GM19043 (cell line): Measurements from ENCODE around the gene NPY2R.

ENCODE experiments used
- ATAC-seq: cut with Tn5 transposase; IDR thresholded peaks from one replicate; pipeline ENCODE4 v1.9.1; 2021; ENCODE audit warnings: low read depth; ENCODE audit not compliant: unreplicated experiment

Gene NPY2R

DNA sequence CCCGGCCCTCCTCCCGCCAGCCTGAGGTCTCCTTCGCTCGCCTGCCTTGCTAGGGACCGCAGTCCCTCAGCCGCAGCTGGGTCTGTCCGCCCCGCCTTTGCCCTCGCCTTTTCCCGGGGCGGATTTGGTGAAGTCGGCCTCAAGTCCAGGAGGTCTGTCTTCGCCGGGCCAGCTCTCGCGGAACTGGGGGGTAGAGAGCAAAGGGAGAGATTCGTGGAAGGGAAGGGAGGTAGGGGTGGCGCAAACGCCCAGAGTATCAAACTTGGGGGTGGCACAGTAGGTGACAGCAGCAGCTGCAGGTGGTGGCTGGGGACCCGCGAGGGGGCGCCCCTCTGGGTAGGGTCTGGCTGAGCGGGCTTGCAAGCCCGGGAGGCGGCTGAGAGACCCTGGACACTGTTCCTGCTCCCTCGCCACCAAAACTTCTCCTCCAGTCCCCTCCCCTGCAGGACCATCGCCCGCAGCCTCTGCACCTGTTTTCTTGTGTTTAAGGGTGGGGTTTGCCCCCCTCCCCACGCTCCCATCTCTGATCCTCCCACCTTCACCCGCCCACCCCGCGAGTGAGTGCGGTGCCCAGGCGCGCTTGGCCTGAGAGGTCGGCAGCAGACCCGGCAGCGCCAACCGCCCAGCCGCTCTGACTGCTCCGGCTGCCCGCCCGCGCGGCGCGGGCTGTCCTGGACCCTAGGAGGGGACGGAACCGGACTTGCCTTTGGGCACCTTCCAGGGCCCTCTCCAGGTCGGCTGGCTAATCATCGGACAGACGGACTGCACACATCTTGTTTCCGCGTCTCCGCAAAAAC is at the start of gene NPY2R:
Gene NPY2R, plus strand, starts transcription at position 379 of the 797 bp plus-strand sequence. CDS start 5,304 bp downstream, outside the sequence.
- ATAC-seq = no peak

- ATAC-seq = no peak
Measured at GRCh38 chr4:155161357-155161756, 47.1 kb upstream of the NPY2R start.

DNA sequence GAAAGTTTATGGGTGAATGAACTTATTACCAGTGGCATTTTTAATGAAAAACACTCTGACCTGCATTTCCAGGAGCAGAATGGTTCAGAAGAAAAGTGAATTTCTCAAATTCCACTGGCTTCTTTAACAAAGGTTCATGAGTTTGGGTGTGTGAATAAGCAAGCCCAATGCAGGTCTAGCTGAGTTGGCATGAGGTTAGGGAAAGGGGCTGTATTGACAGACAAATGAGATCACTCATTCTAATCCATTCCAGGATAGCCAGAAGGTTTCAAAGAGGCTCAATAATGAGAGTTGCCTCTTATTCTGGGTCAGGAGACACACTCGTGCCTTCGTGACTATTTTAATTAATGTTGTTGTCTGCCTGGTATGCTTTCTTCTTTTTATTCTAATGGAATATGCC is 43.7 kb upstream of the NPY2R start:
- no peak for ATAC-seq

DNA sequence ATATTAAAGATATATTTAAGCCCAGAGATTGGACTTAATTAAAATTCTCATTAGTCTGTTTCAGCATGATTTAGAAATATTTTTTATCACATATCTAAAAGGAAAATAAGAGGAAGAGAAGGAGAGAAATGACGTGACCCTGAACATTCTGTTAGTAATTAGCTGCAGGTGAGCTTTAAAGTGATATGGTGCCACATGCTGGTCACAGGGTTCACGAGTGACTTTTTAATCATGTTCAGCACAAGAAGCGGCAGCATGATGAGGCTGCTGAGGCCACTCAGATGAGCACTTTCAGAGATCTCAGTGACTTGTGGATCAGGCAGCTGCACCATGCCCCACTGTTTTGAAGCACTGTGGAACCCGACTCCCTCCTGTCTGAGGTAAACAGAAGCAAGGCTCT is 37.9 kb upstream of the NPY2R start:
- ATAC-seq = no peak

- ATAC-seq = no peak
Measured at GRCh38 chr4:155173371-155173770, 35.1 kb upstream of the NPY2R start.

GRCh38 chr4:155174668-155175067 is 33.8 kb upstream of the NPY2R start:
- ATAC-seq = no peak

DNA sequence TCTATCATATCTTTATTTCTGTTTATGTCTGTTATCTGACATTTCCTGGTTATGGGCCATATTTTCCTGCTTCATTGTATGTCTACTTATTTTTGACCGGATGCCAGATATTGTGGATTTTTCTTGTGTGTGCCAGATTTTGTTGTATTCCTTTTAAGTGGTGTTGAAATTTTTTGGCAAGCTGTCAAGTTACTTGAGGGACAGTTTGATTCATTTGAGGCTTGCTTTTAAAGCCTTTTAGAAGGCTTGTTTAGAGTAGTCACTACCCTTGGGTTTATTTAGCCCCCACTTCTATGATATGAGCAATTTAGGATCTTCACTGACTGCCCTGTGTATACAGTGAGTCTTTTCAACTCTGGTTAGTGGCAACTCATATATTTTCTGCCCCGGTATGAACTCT is 29.2 kb upstream of the NPY2R start:
- no peak for ATAC-seq

- no peak for ATAC-seq
Measured at GRCh38 chr4:155186972-155187371, 21.5 kb upstream of the NPY2R start.

DNA sequence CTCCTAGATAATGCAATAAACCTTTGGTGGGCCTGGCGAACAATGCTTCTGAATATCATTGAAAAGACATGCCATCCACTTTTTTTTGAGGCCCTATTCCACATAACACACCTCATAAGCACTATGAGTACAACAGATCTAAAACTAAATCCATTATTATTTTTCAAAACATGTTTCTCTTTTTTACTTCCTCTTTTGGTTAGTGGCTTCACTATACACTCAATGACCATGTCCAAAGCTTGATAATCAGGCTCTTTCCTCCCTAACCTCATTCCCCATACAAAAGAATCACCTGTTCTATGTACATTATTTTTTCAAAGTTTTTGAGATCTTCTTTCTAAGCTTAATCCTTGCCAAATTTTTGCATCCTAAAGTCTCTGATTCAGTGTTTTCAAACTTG is 20.4 kb upstream of the NPY2R start:
- ATAC-seq = no peak

- no peak for ATAC-seq
Measured at GRCh38 chr4:155190099-155190498, 18.3 kb upstream of the NPY2R start.

GRCh38 chr4:155197757-155198156 is 10.7 kb upstream of the NPY2R start:
- ATAC-seq = no peak

DNA sequence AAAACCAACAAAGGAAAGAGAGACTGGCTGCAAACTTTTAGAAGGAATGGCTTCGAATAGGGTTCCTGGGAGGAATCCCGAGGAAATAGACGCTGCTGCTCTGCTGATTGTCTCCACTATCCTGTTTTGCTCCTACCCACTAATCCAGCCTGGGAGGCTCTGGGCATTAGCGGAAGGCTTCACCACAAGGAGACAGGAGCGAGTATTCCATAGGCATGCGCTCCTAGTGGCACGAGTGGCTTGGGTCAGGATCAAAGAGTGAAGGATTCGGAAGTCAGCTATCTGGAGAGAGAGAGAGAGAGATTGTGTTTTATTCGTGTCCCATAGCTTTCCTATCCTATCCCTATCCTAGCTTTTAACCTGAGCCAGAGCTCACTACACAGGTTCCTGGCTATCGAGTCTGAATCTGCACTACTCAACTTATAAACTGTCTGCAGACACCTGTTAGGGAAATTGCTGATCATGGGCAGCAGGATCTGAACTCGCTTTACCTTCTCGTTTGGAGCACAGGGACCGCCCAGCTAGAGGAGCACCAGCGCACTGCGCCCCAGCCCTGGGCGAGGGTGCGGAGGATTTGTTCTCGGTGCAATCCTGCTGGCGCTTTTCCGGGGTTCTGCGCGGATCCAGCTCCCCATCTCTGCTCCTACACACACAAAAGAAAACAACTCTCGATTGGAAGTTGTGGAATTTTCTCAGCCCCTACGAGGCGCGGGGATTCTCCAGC is 740 bp upstream of the NPY2R start:
- ATAC-seq = no peak

- ATAC-seq = no peak
Measured at GRCh38 chr4:155220025-155220424, 11.6 kb downstream of the NPY2R start.

DNA sequence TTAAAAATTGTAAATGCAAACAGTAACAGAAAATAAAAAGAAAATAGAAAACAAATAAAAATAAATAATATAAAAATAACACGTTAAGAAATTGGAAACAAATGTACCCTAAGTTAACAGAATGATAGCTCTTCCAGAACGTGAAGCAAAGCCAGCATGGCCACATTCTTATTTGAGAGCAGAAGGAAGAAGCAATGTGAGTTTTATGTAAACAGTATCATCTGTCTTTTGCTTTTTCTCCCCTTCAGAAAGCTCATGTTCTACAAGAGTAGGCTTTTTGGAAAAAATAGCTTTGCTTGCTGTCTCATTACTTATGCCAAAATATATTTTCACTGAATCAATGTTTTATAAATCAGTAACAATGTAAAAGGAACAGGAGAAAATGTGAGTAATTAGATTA is 18.7 kb downstream of the NPY2R start:
- ATAC-seq = no peak

- ATAC-seq = no peak
Measured at GRCh38 chr4:155228713-155229112, 20.3 kb downstream of the NPY2R start.

DNA sequence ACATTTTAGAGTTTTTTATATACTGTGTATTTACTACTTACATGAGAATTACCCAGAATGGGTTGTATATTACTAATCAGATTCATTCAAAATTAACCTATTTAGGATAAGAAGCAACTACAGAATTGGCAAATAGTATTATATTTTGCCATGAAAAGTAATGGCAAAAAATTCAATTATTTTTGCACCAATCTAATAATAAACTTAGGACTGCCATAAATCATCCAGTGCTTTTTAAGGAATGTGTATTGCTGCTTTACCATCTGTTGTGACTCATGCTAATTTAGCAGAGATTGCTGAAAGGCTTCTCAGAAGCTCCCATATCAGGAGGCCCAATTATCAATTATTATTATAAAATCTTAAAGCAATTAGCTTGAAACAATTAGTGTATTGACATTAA is 24.0 kb downstream of the NPY2R start:
- ATAC-seq = no peak

DNA sequence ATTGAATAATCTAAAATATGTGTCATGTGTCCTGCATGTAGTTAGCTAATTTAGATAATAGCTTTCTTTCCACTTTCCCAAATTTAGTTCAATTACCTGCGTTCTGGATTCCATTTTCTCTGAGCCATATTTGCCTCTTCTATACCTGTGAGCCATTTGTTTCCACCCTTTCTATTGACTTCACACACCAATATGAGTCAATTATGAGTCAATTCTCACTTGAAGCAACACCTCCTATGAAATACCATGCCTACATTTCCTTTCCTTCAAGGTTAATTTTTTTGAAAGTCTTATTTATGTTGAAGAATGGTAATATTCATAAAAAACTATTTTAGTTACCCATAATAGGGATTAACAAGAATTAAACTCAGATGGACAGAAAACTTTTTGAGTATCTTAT is 25.8 kb downstream of the NPY2R start:
- no peak for ATAC-seq

- ATAC-seq = no peak
Measured at GRCh38 chr4:155237567-155237966, 29.1 kb downstream of the NPY2R start.

DNA sequence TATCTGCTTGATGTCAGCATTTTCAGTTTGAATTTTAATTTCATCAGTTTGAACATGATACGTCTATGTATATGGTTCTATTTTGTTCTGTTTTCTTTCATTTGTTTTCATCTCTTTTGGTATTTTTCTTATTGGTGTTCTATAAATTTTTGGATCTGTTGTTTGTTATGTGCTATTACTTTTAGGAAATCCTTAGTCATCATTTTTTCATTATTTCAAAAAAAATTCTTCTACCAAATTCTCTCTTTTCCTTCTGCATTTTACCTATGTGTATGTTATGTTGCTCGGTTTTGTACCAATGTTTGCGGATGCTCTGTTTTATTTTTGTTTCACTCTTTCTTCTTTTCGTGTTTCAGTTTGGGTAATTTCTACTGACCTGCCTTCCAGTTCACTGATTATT is 32.8 kb downstream of the NPY2R start:
- no peak for ATAC-seq

DNA sequence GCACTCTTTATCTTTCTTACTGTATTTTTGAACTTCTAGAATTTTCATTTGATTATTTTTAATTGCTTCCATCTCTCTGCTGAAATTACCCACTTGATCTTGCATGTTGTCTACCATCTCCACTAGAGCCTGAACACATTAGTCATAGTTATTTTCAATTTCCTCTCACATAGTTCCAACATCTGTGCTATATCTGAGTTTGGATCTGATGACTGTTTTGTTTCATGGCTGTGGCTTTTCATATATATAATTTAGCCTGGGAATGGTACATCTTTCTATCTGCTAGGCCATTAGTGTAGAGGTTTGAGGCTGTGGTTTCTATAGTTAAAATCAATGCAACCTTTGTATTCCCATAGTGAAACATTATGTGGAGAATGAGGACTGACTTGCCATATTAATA is 33.2 kb downstream of the NPY2R start:
- ATAC-seq = no peak

- no peak for ATAC-seq
Measured at GRCh38 chr4:155245105-155245504, 36.7 kb downstream of the NPY2R start.
